Right lung (tissue), 10 donors: Measurements from ENCODE around the gene HS6ST1. TPM values are rescaled to one million over a fixed set of nuclear protein-coding genes. Genes with fewer than 3 reads are reported as not detected.
A peak's percentile ranks its signal among the peaks of the same experiment; 100 is the strongest.

Source experiments
- DNase-seq, 2 donors: peaks; one replicate each; pipeline ENCODE4 v3.0.0-alpha.2; 2013
- long read RNA-seq, 8 donors: transcript quantifications; one replicate each; lab custom pipeline, GENCODE V29; 2026
- polyA plus RNA-seq, 5 donors: library from polyadenylated mRNA; unstranded; fragments of 120-200 nt; gene quantifications; one replicate each; pipeline versions ENCODE4 v1.2.1 to v1.2.3, GENCODE V29; 2013; ENCODE audit warnings: inconsistent platforms in 1 of 5, low replicate concordance in 1 of 5; ENCODE audit not compliant: insufficient read length in 5 of 5, insufficient read depth in 1 of 5

HS6ST1 gene
- polyA plus RNA-seq, result 10 to 100 TPM; 26.4 to 42.3 (median 36.4) TPM
- long read RNA-seq, donor 1, transcript HS6ST1-201 (2 exons, 3,932 nt), result major isoform, 16 of 16 reads
- long read RNA-seq, donor 1, partial matches to known transcripts, result 0 of 16 reads
- long read RNA-seq, donor 1, other reads (novel, unspliced or antisense), result 0 of 16 reads
- long read RNA-seq, donor 2, transcript HS6ST1-201 (2 exons, 3,932 nt), result major isoform, 5 of 5 reads
- long read RNA-seq, donor 2, partial matches to known transcripts, result 0 of 5 reads
- long read RNA-seq, donor 2, other reads (novel, unspliced or antisense), result 0 of 5 reads
- long read RNA-seq, donor 3, transcript HS6ST1-201 (2 exons, 3,932 nt), result major isoform, 5 of 5 reads
- long read RNA-seq, donor 3, partial matches to known transcripts, result 0 of 5 reads
- long read RNA-seq, donor 3, other reads (novel, unspliced or antisense), result 0 of 5 reads
- long read RNA-seq, donor 4, result 0 reads
- long read RNA-seq, donor 5, transcript HS6ST1-201 (2 exons, 3,932 nt), result major isoform, 11 of 11 reads
- long read RNA-seq, donor 5, partial matches to known transcripts, result 0 of 11 reads
- long read RNA-seq, donor 5, other reads (novel, unspliced or antisense), result 0 of 11 reads
- long read RNA-seq, donor 6, transcript HS6ST1-201 (2 exons, 3,932 nt), result major isoform, 12 of 12 reads
- long read RNA-seq, donor 6, partial matches to known transcripts, result 0 of 12 reads
- long read RNA-seq, donor 6, other reads (novel, unspliced or antisense), result 0 of 12 reads
- long read RNA-seq, donor 7, transcript HS6ST1-201 (2 exons, 3,932 nt), result major isoform, 9 of 9 reads
- long read RNA-seq, donor 7, partial matches to known transcripts, result 0 of 9 reads
- long read RNA-seq, donor 7, other reads (novel, unspliced or antisense), result 0 of 9 reads
- long read RNA-seq, donor 8, partial matches to known transcripts, result 0 of 2 reads
- long read RNA-seq, donor 8, other reads (novel, unspliced or antisense), result 0 of 2 reads

DNA sequence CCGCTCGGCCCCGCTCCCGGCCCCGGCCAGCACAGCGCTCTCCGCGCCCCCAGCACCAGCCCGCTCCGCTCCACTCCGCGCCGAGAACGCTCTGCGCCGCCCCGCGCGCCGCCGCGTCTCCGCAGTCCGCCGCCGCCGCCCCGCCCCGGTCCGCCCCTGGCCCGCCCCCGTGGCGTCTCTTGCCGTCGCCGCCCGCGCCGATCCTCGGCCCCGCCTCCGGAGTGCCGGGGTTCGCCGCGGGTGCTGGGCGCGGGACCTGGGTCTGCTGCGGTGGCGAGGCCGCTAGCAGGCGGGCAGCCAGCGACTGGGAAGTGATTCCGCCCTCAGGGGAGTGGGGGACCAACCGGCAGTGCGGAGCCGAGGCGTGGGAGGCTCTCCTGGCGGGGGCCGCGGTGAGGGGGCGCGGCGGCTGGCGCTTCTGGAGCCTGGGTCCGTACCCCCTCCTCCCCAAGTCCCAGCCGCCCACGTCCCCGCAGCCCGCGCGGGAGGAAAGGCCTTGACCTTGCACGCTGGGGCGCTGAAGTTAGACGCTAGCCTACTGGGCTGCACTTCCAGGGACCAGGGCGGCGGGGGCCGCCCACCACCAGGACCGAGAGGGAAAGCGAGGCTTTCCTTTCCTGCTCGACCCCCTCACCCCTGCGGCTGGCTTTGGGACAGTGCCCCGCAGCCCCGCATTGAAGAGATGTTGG lies at the start of gene HS6ST1:
TSS of gene HS6ST1 (minus strand) at position 93 of the 689 bp plus-strand sequence. CDS start 305 bp downstream, outside the sequence.
- DNase-seq, result peak; percentile 78 to 86

- DNase-seq, result no peak
Observed at GRCh38 chr2:128367601-128368359, 49.1 kb upstream of the HS6ST1 start.

- DNase-seq, result no peak
Observed at GRCh38 chr2:128366713-128367511, 48.2 kb upstream of the HS6ST1 start.

DNA sequence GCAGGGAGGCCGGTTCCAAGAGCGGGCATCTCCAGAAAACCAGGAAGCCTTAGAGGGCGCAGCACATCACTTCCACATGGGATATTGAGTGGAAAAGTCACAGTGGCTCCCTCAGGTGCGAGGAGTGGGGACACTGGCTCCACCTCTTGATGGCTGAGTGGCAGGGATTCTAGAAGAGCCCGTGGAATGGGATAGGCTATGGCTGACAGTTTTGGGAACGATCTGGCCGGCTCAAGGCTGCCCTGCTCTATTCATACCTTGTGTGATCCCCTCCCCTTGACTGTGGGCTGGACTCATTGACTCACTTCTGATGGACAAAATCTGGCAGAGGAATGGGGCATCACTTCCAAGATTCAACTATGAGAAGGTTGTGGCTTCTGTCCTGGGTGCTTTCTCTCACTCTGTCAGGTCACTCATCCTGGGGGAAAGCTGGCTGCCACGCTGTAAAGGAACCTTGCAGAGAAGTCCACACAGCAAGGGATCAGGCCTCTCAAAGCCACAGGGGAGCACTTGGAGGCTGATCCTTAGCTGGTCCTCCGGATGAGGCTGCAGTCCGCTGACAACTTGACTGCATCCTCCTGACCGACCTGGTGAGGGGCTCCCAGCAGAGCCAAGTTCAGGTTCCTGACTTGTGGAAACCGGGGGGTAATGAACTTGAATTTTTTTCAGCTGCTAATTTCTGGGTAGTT lies 46.7 kb upstream of the HS6ST1 start:
- no peak for DNase-seq

GRCh38 chr2:128364441-128364911 lies 45.8 kb upstream of the HS6ST1 start:
- DNase-seq, result no peak

- no peak for DNase-seq
Observed at GRCh38 chr2:128363934-128364361, 45.3 kb upstream of the HS6ST1 start.

DNA sequence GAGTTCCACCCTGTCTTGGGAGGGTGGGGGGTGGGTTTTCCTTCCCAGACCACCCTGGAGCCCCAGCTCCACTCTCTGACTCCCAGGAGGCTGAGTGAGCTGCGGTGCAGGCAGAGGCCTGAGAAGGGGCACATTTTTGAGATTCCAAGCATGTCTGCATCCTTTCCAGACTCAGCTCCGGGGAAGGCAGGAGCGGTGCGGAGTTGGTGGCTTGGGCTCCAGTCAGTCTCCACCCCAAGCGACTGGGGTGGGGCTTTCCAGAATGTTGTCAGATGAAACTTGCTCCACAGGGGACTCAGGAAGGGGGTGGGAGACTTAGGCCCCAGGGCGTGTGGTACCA lies 44.2 kb upstream of the HS6ST1 start:
- DNase-seq, result peak in 1 of 2 donors; percentile 42

- no peak for DNase-seq
Observed at GRCh38 chr2:128362176-128362888, 43.7 kb upstream of the HS6ST1 start.

DNA sequence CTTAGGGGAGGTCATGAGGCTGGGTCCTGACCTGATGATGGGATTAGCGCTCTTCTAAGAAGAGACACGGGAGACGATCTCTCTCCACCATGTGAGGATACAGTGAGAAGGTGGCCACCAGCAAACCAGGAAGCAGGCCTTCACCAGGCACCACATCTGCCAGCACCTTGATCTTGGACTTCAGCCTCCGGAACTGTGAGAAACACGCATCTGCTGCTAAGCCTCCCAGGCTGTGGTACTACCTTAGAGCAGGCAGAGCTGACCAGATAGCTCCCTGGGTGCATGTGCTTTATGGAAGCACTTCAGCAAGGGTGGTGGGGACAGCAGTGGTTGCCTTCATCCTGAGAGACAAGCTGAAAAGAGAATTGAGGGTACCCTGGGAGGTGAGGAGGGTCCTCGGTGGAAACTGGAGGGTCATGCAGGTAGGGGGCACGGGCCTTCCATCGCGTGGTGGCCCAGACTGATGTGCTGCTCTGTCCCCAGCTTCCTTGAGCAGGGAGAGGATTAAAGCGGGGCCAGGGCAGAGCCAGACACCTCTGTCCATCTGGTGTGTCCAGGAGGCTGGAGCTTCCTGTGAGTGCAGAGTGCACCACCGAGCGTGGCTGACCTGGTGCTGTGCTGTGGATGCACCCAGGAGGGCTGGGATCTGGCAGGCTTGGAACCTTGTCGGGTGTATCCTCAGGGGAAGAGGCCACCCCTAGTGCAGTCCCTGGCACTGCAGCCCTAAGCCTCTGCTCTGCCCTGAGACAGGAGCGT lies 42.9 kb upstream of the HS6ST1 start:
- DNase-seq, result no peak

DNA sequence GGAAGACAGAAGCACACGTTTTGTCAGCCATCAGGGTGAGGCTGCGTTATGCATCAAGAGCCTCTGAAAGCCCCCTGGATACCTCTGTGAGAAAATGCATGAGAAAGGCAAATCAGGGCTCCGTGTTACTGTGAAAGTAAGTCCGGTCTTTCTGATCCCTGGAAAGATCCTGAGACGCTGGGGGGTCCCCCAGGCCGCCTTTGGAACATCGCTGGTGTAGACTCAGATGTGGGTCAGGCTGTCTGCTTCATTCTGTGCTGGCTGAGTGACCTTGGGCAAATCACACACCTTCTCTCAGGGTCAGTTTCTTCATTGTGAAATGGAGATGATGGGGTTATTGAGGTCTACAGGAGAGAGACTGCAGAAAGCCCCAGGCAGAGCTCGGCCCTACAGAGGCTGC lies 42.0 kb upstream of the HS6ST1 start:
- no peak for DNase-seq

GRCh38 chr2:128359841-128360240 lies 41.2 kb upstream of the HS6ST1 start:
- no peak for DNase-seq

DNA sequence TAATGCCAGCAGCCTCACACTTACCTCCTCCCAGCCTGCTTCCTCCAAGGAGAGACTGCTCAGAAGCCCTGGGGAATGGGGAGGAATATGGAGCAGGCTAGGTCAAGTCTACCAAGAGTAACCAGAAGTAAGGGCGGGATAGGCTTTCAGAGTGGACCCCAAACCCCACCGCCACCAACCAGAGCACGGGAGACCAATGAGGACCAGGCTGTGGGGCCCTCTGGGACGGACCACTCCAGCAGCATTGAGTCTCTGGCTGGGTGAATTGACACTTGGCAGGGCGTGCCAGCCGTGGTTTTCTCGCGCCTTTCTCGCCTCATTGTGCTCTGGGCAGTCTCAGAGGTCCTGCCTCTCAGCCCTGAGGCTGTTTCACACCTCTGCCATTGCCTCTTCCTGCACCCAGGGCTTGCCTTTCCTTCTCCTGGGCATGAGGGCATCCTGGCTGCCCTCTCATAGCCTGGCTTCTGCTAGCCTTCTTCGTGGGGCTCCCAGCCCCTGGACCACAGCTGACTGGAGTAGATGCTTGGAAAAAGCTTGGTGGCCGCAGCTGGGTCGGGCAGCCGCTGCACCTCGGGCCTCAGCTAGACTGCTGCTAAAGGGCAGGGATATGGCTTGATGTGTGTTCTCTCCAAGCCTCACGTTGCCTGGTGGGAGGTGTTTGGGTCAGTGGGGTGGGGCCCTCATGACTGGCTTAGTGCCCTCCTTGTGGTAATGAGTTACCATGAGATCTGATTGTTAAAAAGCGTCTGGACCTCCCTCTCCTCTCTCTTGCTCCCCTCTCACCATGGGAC lies 40.5 kb upstream of the HS6ST1 start:
- DNase-seq, result no peak

DNA sequence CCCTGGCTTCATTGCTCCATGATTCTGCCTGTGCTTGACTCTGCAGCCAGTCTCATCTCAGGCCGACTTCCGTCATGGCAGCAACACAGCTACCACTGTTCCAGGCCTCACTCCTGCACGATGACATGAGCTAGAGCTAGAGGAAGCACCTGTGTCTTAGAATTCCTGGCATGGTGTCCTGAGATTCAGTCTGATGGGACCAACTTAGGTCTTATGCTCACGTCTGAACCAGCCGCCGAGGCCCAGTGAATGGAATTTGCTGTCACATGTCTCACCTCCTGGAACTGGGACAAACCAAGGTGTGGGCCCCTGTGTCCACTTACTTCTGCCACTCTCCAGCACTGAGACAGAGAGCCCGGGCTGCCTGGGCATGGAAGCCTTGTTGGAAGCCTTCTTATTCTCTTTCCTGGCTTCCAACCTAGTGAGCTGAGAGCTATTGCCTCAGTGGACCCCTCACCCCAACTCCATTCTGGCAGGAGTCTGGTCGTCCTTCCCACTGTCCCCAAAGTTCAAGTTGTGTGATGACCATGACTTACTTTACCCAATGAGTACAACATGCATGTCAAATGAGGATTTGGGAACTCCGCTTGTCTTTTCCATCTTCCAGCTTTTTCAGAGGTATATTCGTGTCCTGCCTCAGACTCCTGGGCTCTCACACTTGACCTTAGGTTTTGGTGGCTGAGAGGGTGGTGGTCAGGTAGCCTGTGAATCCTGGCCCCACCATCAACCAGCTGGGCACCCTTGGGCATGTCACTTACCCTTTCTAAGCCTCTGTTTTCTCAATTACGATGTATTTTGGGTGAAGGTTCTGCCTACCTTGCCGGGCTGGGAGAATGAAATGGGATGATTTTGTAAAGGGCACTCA lies 39.1 kb upstream of the HS6ST1 start:
- no peak for DNase-seq

- DNase-seq, result no peak
Observed at GRCh38 chr2:128356127-128356526, 37.5 kb upstream of the HS6ST1 start.

GRCh38 chr2:128354726-128355470 lies 36.2 kb upstream of the HS6ST1 start:
- DNase-seq, result no peak
